Dedifferentiated amniotic fluid mesenchymal stem cell (primary cell): Measurements from ENCODE around the gene ARHGEF28.
A peak's percentile ranks its signal among the peaks of the same experiment; 100 is the strongest.

Experiments used
- DNase-seq: peaks from one replicate; pipeline ENCODE4 v3.0.0-alpha.2; 2016; ENCODE audit errors: extremely low spot score

Gene ARHGEF28

DNA sequence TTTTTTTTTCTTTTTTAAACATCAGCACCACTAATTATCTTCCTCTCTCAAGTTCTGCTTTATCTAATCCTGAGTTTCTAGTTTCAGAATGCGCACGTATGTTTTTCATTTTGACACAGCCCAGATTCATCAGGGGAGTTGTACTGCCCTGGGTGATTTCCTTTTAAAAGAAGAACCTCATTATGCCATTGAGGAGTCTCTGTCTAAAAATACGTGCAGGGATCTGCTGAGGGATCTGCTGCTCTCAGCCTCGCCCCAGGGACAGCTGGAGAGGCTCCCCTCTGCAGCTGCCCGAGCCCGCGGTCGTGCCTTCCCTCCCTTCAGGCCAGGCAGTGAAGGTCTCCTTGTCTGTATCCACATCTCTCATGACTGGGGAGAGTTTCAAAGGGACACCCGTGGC lies 273.1 kb downstream of the ARHGEF28 start:
- no peak for DNase-seq

- DNase-seq = no peak
Measured at GRCh38 chr5:73899916-73900315, 273.9 kb downstream of the ARHGEF28 start.

DNA sequence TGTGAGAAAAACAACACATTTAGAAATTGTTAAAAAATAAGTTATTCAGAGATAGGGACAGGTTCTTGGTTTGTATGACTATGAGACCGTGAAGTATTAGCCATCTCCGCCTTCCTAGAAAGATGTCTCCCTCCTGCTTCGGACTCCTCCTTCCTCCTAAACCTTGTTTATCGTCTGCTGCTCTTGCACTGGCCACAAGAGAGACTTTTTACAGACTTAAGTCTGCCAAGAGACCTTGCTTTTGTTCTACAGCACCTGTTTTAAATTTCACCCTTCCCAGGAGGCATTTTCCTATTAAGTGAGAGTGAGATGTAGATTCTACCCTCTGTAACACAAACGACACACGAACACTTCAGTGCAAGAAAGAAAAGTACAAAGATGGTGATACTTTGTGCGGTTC lies 274.6 kb downstream of the ARHGEF28 start:
- DNase-seq = no peak

- no peak for DNase-seq
Measured at GRCh38 chr5:73901043-73901442, 275.0 kb downstream of the ARHGEF28 start.

DNA sequence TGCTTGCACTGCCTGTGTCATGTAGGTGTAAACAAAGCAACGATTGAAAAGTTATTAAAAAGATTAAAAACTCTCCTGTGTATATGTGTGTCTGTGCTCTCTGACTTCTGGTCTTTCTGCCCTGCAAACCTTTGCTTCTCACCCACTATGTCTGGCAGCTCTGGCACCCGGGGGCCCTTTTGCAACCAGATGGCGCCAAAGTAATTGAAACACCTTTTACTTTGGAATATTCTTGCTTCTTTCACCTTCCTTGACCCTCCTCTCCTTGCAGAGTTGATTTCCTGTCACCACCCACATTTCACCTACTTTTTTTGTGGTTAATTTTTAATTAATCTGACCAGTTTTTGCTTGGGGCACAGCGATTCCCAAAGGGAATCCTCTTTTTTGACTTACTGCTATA lies 275.5 kb downstream of the ARHGEF28 start:
- no peak for DNase-seq

- DNase-seq = peak; percentile 58
Measured at GRCh38 chr5:73902327-73903051, 276.5 kb downstream of the ARHGEF28 start.

DNA sequence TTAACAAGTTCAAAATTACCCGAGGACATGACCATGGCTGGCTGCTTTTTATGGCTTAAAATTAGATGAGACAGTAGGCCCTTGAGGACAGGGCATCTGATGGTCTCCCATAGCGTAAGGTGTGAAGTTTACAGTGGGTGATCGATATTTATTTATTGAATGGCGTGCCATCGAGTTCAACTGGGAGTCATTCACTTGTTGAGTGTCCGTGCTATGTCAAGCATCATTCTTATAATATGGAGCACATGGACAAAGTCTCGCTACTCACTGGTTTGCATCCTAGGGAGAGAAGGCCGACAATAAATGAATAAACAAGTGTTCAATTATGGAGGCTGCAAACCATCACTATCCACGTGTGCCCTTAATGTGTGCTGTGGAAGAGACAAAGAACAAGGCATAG lies 277.2 kb downstream of the ARHGEF28 start:
- DNase-seq = no peak

DNA sequence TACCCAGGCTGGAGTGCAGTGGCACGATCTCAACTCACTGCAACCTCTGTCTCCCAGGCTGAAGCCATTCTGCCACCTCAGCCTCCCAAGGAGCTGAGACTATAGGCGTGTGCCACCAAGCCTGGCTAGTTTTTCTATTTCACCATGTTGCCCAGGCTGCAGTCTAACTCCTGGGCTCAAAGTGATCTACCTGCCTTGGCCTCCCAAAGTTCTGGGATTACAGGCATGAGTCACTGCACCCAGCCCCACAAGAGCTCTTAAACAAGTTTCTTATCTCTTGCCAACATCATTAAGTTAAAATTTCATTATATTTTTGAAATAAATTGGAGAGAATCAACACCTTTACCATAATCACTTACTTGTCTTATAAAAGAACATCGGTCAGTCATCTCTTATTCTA lies 280.3 kb downstream of the ARHGEF28 start:
- no peak for DNase-seq

DNA sequence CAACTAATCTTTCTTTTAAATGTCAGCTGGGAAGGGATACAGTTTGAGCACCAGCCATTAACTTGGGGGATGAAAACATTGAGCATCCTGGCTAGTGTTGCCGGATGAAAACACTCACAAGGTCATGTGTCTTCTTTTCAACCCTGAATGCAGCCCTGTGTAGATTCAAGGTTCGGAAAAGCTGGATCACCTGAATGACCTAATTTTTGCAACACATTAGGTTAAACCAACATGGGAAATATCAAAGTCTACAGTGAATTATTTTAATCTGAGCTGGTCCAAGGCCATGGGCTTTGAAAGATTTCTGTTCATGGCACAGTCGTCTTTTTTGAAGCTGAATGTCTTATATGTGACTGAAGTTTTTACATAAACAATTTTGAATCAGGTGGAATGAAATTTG lies 281.2 kb downstream of the ARHGEF28 start:
- no peak for DNase-seq

DNA sequence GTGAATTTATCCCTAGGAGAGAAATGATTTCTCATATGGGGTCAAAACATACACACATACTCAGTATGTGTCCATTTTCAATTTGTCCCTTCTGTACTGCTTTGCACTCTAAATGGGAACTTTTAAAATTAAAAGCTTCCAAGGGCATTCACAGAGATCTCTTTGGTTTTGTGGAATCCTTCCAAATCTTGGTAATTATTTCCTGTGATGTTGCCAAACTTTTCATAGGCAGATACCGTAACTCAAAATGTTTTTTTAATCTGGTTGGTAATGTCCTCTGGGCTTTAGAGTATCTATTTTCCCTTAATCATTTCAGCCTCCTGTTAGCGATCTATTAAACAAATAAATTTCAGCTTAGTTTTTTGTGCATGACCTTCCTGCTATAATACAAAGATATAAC lies 282.4 kb downstream of the ARHGEF28 start:
- DNase-seq = no peak

DNA sequence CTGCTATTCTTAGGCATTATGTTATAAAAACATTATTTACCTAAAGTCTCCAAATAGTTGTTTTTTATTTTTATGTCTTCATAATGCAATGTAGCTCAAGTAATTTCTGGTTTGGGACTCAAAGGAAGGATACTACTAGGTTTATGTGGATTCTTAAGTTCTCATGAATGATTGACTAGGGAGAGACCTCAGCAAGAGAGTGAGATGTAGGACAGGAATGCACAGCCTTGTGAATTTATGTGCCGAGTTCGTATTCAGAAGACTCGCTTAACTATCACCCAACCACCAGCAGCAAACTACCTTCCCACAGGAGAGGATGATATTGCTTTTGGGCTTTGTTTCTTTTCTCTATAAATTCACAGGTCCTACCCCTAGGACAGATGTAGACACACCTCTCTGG lies 282.9 kb downstream of the ARHGEF28 start:
- DNase-seq = no peak

DNA sequence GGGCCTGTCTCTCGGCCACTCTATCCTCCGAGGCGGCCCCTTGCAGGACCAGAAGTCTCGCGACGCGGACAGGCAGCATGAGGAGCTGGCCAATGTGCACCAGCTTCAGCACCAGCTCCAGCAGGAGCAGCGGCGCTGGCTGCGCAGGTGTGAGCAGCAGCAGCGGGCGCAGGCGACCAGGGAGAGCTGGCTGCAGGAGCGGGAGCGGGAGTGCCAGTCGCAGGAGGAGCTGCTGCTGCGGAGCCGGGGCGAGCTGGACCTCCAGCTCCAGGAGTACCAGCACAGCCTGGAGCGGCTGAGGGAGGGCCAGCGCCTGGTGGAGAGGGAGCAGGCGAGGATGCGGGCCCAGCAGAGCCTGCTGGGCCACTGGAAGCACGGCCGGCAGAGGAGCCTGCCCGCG lies 283.5 kb downstream of the ARHGEF28 start:
- DNase-seq = no peak

- peak; percentile 52 for DNase-seq
Measured at GRCh38 chr5:73911761-73912393, 285.9 kb downstream of the ARHGEF28 start.

DNA sequence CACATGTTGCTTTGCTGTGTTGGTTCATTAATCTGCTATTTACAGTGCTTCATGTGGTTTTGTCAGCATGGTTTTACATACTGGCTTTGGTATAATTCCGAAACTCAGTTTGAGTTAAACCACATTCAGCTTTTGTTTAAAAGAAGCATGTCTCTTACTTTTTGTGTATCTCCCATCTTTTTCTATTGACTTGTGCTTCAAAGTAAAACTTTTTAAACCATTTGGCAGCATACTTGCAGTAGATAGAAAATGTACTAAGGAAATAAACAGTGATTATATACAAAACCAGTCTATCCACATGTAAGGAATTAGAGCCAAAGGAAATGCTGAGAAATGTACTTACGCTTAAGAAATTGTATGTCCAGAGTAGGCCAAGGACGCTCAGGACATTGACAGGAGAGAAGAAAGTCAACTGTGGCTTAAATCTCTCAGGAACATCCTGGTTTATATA lies 286.9 kb downstream of the ARHGEF28 start:
- no peak for DNase-seq

- no peak for DNase-seq
Measured at GRCh38 chr5:73913971-73914370, 288.0 kb downstream of the ARHGEF28 start.

DNA sequence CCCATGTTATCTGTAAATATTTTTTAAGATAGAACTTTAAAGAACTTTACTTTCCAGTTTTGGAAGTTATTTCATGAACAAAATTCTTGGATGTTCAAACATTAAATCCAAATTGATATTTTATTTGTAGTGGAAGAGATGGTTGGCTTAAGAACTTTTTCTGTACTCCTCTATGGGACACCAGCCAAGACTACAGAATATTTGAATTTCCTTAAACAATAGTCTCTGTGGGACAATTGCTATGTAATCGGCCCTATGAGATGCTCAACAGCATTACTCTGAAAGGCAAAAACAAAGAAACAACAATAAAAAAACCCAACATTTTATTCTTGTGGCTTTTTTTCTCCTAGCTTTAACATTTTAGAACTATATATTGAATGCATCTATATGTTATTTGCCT lies 289.3 kb downstream of the ARHGEF28 start:
- DNase-seq = no peak

DNA sequence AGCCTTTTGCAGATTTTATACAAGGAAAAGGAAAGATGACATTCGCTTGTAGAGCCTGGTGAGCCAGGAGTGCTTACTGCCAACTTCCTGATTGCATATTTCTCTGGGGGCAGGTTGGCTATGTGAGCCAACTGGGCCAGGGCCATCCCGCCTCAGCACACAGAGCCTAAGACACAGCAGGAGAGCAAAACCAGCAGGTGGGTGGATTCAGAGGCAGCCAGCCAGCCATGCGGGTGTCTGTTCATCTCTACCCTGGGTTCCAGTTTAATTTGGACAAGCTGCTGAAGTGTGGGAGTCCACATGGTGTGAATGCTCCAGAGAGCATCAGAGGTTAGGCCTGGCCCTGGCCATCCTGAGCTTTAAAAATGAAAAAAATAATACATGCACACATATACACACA lies 291.4 kb downstream of the ARHGEF28 start:
- no peak for DNase-seq

DNA sequence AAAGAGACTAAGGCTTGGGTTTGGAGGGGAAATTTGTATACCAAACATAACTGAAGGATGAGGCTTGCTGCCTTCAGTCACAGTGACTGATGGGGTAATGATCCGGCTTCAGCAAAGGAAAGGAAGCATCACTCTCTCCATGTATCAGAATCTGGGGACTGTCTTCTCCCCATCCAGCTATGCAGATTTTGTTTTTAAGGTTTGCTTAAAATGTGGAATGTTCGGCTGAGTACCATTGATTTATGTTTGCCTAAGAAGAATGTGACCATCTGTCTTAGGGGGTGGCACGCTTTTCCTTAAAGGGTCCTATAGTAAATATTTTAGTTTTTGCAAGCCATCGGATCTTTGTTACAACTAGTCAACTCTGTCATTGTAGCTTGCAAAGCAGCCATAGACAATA lies 291.9 kb downstream of the ARHGEF28 start:
- no peak for DNase-seq

DNA sequence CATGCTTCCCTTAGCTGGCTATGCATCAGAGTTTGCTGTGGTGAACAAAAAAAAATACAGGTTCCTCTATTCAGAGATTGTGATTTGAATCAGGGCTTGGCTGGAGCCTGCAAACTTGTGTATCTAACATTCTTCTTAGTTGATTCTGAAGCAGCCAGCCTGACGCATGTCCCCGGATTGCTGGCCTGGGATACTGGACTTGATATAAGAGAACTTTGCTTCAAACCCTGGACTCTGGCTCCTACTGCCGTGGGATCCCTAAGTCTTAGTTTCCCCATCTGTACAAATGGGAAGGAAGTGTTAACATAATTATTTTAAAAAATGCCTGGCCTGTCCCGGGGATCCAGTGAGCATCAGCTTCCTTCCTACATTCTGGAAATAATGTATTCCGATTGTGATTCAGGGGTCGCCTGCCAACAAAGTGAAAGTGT lies 292.8 kb downstream of the ARHGEF28 start:
- DNase-seq = no peak

DNA sequence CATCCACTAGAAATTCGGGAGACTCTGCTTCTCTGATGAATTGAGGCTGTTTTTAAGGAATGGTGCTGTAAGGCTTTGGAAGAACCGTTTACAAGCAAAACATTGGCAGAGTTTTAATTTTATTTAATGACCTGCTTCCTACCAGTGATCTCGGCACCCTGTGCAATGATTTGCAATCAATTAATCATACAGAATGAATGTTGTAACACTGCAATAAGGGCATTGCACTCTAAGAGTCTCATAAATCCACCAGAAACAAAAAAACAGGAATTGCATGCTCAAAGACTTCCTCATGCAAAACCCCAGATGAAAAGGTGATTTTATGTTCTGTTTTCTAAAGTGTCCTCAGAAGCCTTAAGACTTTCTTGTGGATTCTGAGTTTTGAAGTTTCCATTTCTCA lies 295.7 kb downstream of the ARHGEF28 start:
- DNase-seq = no peak

- DNase-seq = no peak
Measured at GRCh38 chr5:73922224-73922623, 296.2 kb downstream of the ARHGEF28 start.

DNA sequence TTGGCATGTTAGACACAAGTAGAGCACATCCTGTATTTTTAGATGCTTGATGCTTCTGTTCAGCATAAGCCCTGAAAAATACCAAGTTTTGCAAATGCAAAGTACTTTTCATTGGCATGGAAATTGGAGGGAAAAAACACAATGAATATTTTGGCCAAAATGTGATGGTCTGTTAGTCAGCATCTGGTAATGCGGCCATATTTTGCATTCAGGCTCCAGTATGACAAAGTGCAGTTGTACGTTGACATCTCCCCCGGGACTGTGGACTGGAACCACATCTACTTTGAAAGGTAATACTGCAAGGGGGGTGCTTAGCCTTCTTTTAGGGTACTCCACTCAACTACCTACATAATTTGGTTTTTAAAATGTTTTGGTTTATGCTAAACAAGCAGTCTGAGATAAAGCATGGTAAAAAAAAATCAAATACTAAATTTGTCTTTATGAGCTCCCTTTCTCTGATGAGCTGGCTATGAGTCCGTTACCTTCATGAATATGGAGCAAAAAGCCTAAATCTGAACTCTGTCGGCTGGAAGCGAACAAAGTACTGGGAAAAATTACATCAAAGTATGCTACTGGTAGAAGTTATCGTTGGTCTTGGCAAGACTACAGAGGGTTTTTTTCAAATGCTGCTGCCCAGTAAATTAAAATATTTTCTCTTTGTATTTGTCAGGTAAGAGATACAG lies 297.0 kb downstream of the ARHGEF28 start:
- no peak for DNase-seq

DNA sequence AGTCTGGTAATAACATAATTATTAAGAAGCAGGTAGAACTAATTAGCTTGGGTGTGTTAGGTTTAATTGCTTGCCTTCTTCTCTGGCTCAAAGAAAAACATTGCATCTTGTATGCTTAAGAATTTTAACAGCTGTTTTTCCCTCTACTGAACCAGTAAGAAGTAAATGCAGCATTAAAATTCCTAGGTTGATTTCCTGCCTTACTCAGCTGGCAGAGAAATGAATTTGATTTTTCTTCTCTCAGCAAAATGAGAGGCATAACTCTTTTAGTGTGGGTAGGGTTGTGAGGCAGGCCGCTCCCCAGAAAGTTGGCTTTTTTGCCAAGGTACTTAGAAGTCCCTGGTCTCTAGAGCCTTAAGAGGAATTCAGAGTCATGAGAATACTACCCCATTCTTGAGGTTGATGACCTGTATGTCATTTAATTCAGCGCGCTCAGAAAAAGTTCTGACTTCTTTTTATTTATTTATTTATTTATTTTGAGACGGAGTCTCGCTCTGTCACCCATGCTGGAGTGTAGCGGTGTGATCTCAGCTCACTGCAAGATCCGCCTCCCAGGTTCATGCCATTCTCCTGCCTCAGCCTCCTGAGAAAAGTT lies 302.6 kb downstream of the ARHGEF28 start:
- no peak for DNase-seq
